Hepatocyte (in vitro differentiated cells): ENCODE measurements around the gene USE1.

ENCODE experiments used
- EZH2 ChIP-seq: fragments of 200-600 bp; sonication (generic); IDR thresholded peaks from 2 replicates; pipeline ENCODE4 v1.6.1; 2016; ENCODE audit warnings: antibody characterized with exemption, mild to moderate bottlenecking, borderline replicate concordance
- EZH2phosphoT487 ChIP-seq: fragments of 200-600 bp; sonication (generic); IDR thresholded peaks from one replicate; pipeline ENCODE4 v1.6.1; 2018; ENCODE audit warnings: antibody characterized with exemption, mild to moderate bottlenecking, low read depth, moderate library complexity; ENCODE audit not compliant: unreplicated experiment, severe bottlenecking
- TF ChIP-seq, protein P1 (sequence below): fragments of 200-600 bp; sonication (generic); IDR thresholded peaks from 2 replicates; pipeline ENCODE4 v1.5.1; 2016; ENCODE audit warnings: antibody characterized with exemption, mild to moderate bottlenecking; ENCODE audit not compliant: poor library complexity

DNA sequence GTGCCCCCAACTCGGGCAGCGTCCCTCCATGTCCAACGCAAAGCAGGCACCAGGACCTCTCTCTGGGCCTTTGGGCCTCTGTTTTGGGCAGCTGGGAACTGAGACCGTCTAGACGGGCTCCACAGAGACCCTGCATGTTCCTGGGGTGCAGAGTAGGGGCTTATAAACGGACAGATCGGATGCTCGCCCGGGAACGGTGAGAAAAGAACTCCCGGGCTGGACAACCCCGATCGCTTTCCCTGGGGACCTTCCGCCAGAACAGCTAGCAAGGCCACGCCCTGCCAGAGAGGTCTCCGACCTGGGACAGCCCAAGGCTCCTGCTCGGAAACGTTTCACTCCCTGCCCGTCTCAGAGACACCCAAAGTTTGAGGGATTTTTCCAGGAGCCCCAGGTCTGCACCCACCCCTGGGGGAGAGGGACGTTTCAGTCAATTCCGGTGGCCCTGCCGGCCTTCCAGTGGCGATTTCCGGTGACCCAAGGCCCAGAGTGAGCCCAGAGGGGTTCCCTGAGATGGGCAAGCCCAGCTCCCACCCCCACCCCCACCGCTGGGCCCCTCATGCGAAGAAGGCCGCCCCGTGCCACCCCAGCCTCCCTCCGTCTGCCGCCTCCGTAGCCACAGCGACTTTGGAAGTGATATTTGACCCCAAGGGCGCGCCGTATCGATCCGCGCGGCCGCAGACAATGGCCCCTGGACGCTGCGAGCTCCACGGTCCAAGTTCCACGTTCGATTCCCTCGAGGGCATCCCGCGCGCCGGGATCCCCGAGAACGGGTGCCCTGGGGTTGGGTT is 28.9 kb downstream of the USE1 start:
- TF ChIP-seq, protein P1, sequence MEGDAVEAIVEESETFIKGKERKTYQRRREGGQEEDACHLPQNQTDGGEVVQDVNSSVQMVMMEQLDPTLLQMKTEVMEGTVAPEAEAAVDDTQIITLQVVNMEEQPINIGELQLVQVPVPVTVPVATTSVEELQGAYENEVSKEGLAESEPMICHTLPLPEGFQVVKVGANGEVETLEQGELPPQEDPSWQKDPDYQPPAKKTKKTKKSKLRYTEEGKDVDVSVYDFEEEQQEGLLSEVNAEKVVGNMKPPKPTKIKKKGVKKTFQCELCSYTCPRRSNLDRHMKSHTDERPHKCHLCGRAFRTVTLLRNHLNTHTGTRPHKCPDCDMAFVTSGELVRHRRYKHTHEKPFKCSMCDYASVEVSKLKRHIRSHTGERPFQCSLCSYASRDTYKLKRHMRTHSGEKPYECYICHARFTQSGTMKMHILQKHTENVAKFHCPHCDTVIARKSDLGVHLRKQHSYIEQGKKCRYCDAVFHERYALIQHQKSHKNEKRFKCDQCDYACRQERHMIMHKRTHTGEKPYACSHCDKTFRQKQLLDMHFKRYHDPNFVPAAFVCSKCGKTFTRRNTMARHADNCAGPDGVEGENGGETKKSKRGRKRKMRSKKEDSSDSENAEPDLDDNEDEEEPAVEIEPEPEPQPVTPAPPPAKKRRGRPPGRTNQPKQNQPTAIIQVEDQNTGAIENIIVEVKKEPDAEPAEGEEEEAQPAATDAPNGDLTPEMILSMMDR: no peak
- TF ChIP-seq EZH2 (no peak), EZH2phosphoT487 (no peak)
